GM18951 (cell line): ENCODE measurements around the gene C11orf16.
"Not testable (repeated sequence)": the region's sequence is repeated elsewhere in the genome, so short reads cannot be mapped to it uniquely, and the experiment has no call there.

Source experiments
- POLR2A ChIP-seq: IDR thresholded peaks from 4 replicates; pipeline ENCODE4 v1.6.1; 2011; ENCODE audit warnings: mild to moderate bottlenecking; ENCODE audit not compliant: insufficient read length, insufficient read depth; ENCODE audit errors: extremely low read depth
- in situ Hi-C: fragments of 300-500 bp; cut with MboI; formaldehyde crosslinking; loops from one replicate; pipeline ENCODE4 v1.12.0; 2022; ENCODE audit warnings: low sequenced_read_pairs, mixed read lengths, inconsistent platforms; ENCODE audit not compliant: unreplicated experiment

C11orf16 gene

GRCh38 chr11:8956860-8957259 lies 24.1 kb upstream of the C11orf16 start:
- in situ Hi-C loops: no loop called here

DNA sequence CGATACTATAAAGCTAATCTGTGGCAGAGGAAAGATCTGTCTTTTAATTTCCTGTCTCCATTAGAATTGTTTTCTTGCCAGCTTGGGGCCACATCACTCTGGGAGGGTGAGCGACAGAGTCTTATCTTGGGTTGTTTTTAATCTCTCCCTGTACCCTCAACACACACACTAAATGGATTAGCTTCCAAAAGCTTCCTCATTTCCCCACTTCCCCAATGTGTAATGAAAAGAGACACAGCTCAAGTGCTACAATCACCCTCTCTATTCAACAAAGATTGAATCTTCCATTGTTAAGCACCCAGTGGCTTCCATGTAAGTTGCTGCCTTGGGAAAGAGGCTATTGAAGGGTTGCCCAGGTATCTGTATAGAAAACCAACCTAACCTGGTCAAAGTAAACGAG lies 16.1 kb upstream of the C11orf16 start:
- in situ Hi-C loops: no loop called here
- TF ChIP-seq POLR2A: no peak

More at GRCh38 chr11:8956860-8957259, 24.1 kb upstream of the C11orf16 start:
- no peak for TF ChIP-seq POLR2A

DNA sequence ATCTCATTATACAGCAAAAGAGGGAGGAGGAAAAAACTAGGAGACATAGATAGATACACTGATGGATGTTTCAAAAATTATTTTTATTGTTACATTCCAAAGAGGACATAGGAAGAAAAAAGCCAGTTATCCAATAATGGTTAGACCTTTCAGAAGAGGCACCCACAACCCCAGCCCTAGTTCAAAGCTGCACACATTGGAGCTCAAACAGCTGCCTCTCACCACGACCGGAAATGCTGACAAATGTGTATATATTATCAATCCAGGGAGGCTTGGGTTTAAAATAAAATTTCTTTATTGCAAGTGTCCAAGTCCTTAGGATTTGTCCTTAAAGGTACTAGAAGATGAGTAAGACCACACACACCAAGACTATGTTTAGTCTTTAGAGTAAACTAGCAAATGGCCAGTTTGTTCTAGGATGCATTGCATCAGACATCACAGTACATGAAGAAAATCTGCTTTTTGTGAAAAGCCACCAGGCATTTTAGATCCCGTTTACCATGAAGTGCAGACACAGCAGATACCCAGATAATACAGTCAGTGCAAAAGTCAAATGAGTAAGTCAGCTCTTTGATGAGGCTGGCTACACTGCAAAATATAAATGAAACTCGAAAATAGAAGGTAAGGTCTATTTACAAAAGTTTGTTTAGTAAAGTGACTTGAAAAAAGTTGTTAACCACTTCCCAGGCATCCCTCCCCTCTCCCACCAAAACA lies 14.6 kb upstream of the C11orf16 start:
- TF ChIP-seq POLR2A: no peak
- in situ Hi-C loops: no loop called here

GRCh38 chr11:8942518-8943066 lies 9.8 kb upstream of the C11orf16 start, which contains the start of gene ASCL3:
Gene ASCL3 (minus strand): TSS chr11:8943016. CDS start chr11:8938161, 4,855 bp downstream.
- in situ Hi-C loops: no loop called here
- TF ChIP-seq POLR2A: no peak

DNA sequence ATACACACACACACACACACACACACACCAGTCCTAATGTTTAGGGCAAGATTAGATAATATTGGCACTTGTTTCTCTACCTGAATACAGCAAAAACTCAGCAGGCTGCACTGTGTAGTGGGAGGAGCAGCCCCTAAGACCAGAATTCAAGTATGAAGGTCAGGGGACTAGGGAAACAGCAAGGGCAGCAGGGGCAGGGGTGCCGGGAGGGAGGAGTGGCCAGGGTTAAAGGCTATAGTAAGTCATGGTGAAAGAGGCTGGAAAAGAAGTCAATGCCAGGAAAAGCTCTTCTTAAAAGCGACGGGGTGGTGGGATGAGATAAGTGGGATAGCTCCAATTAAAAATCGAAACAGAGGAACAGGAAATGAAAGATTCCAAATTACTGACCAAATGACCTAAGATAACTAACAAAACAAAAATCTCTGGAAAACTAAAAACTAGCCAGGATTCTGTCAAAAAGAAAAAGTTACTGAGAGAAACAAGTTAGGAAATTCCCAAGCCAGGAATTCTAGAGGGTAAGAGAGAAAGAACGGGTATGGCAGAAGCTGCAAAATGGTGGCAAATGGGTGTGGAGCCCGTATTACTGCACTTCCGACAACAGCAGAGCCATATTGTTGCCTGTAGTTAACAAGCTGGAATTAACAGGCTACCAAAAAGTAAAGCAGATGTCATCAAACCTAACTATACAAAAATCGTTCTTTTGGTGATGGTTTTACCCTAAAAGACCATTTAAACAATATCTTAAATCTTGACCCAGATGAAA lies 8.8 kb upstream of the C11orf16 start:
- TF ChIP-seq POLR2A: no peak
- in situ Hi-C loops: no loop called here

GRCh38 chr11:8937659-8938058 lies 4.9 kb upstream of the C11orf16 start:
- no peak for TF ChIP-seq POLR2A
- in situ Hi-C loops: no loop called here

DNA sequence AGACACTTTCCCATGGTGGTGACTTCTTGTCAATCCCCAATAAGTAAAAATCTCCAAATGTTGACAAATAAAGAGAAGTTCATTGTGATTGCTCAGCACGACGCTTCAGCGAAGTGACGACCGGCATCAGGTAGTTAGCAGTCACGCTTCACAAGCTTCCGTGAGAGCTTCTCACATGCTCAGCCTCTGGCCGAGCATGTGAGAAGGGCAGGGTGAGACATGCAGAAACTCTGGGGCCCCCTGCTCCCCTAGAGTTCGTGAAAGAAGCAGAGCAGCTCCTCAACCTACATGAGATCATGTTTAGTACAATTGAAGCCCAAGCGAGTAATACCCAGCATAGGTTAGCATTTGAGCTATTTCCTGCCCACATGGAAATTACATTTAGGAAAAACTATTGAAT lies 4.4 kb upstream of the C11orf16 start:
- in situ Hi-C loops: no loop called here
- TF ChIP-seq POLR2A: no peak

DNA sequence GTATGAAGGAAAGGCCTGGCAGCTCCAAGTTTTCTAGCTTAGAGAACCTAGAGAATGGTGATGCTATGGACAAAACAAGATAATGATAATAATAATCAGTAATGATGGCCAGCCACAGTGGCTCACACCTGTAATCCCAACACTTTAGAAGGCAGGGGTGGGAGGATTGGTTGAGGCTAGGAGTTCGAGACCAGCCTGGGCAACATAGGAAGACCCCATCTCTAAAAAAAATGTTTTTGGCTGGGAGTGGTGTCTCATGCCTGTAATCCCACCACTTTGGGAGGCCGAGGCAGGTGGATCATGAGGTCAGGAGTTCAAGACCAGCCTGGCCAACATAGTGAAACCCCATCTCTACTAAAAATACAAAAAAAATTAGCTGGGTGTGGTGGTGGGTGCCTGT lies 3.0 kb upstream of the C11orf16 start:
- in situ Hi-C loops: not testable (repeated sequence)

GRCh38 chr11:8934742-8935488 lies 2.2 kb upstream of the C11orf16 start:
- in situ Hi-C loops: no loop called here

DNA sequence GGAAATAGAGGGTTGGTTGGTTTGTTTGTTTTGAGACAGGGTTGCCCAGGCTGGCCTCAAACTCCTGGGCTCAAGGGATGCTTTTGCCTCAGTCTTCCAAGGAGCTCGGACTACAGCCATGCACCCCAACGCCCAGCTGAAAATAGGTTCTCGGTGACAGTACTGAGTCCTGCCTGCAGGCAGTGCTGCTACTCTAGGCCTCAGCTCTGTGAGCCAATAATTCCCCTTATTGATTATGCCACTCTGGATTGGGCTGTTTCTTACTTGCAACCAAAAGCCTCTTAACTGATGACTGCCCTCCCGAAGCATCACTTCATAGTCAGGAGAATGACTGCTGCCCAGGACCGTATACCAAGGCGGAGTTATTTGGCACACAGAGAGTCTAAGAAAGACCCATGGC lies 1.2 kb upstream of the C11orf16 start:
- in situ Hi-C loops: no loop called here
- TF ChIP-seq POLR2A: no peak

More at GRCh38 chr11:8934742-8935488, 2.2 kb upstream of the C11orf16 start:
- no peak for TF ChIP-seq POLR2A

DNA sequence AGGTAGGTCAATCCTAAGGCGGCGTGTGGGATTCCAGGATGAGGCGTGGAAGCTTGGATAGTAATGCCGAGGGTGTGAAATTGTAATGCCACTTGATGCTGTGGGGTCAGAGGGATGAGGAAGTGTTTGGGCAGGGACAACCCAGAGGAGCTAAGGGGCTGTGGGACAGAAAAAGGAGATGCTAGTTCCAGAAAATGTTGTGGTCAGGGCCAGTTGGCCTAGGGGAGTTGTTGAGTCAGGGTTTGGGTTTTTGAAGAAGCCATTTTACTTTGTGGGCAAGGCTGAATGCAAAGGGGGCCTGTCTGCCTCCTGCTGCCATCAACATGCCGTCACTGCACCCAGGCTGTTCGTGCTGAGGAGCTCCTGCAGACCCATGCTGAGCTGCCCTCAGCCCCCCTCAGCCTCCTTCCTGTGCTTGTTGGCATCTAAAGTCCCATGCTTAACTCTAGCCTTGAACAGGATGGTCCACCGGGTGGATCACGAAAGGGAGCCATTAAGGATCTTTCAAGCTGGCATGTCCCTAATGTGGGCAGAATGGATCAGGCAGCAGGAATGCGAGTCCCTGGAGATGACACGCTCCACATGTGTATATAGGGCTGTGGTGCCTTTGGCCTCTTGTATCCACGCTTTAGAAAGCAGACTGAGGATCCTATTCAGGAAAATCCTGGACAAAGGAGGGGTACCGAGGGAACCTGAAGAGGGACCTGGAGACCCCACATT lies 2.1 kb downstream of the C11orf16 start:
- no peak for TF ChIP-seq POLR2A
- in situ Hi-C loops: no loop called here

DNA sequence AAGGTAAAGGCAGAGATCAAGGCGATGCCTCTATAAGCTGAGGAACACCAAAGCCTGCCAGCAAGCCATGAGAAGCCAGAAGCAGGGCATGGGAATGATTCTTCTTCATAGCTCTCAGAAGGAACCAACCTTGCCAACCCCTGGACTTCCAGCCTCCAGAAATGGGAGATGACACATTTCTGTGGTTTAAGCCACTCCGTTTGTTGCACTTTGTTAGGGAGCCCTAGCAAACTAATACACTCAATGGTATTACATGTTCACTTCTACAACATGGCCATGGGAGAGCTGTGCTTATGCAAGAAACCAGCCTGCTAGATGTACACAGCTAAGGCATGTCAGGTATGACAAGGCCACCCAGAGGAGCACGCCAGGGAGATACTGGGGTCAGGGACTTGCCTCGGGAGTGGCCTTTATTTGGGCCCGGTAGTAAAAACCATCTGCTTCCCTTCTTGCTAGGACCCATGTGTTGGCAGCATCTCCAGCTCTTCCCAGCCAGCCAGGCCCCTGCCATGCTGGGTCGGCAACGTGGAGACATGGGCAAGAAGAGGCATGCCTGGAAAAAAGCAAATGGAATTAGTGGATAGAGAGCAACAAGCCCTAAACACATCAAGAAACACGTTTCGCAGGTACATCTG lies 3.6 kb downstream of the C11orf16 start:
- TF ChIP-seq POLR2A: no peak
- in situ Hi-C loops: no loop called here

- in situ Hi-C loops: no loop called here
- no peak for TF ChIP-seq POLR2A
These were observed 4.5 kb downstream of the C11orf16 start for GRCh38 chr11:8928205-8928604.
